Neural crest cell (in vitro differentiated cells): ENCODE measurements around the gene SLC6A13. TPM values are rescaled to one million over a fixed set of nuclear protein-coding genes. Genes with fewer than 3 reads are reported as not detected.

ENCODE experiments used
- DNase-seq: peaks from one replicate; pipeline ENCODE4 v3.0.0; 2021; ENCODE audit warnings: low read depth, mixed read lengths, low spot score
- H3K27ac Mint-ChIP-seq: one replicate; pipeline ENCODE4 v1.8.0; 2021; ENCODE audit warnings: mild to moderate bottlenecking, mixed read lengths; ENCODE audit not compliant: unreplicated experiment
- H3K27me3 Mint-ChIP-seq: 2 replicates; pipeline ENCODE4 v1.8.0; 2021; ENCODE audit warnings: low read depth, mild to moderate bottlenecking, mixed read lengths
- H3K36me3 Mint-ChIP-seq: 2 replicates; pipeline ENCODE4 v1.8.0; 2021; ENCODE audit warnings: low read depth, mild to moderate bottlenecking, mixed read lengths
- H3K4me1 Mint-ChIP-seq: 2 replicates; pipeline ENCODE4 v1.8.0; 2021; ENCODE audit warnings: mixed read lengths
- H3K4me3 Mint-ChIP-seq: one replicate; pipeline ENCODE4 v1.8.0; 2021; ENCODE audit warnings: mild to moderate bottlenecking, mixed read lengths
- H3K9me3 Mint-ChIP-seq: 2 replicates; pipeline ENCODE4 v1.8.0; 2021; ENCODE audit warnings: mixed read lengths
- total RNA-seq: library from RNA; stranded (reverse); gene quantifications from 2 replicates; pipeline ENCODE4 v1.2.1, GENCODE V29; 2021
- TF ChIP-seq, protein P1 (sequence below): fragments of 200-600 bp; sonication (generic); conservative IDR thresholded peaks from 2 replicates; pipeline ENCODE4 v1.5.0; 2021; ENCODE audit warnings: antibody characterized with exemption, mild to moderate bottlenecking

The SLC6A13 gene
- total RNA-seq, 1 donor from 2014 or later, result 0.30 TPM

DNA sequence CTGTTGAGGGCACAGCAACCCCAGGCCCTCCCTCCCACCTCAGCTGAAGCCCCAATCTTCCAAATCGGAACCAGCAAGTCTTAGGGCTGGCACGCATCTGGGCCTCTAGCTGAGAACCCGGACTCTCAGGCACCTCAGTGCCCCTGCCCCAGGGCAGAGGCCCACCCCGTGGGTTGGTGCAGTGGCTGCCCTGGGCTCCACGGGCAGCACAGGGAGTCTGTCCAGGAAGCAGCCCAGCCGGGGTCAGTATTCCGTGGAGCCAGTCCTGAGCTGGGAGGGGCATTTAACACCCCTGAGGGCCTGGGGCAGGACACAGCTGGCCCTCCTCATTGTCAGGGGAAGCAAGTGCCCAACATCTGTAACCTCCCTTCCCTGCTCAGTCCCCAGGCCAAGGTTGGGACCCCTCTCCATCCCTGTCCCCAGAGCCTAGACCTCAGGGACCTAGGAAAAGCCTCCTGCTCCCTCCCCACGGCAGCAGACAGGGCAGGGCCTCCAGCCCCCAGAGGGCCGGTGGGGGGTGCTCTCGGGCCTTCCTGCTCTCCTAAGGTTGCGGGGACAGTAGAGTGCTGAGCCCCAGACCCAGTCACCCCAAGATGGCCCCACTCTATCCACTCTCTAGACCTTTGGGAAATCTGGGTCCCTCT, 85.2 kb downstream of the SLC6A13 start:
- Mint-ChIP-seq H3K4me1 (peaks cover 18% of the 10 kb centered on the region), H3K4me3 (no peak overlapping the region), H3K27ac (no peak overlapping the region), H3K27me3 (no peaks in the 10 kb centered on the region), H3K36me3 (no peaks in the 10 kb centered on the region), H3K9me3 (no peaks in the 10 kb centered on the region)
- TF ChIP-seq, protein P1, sequence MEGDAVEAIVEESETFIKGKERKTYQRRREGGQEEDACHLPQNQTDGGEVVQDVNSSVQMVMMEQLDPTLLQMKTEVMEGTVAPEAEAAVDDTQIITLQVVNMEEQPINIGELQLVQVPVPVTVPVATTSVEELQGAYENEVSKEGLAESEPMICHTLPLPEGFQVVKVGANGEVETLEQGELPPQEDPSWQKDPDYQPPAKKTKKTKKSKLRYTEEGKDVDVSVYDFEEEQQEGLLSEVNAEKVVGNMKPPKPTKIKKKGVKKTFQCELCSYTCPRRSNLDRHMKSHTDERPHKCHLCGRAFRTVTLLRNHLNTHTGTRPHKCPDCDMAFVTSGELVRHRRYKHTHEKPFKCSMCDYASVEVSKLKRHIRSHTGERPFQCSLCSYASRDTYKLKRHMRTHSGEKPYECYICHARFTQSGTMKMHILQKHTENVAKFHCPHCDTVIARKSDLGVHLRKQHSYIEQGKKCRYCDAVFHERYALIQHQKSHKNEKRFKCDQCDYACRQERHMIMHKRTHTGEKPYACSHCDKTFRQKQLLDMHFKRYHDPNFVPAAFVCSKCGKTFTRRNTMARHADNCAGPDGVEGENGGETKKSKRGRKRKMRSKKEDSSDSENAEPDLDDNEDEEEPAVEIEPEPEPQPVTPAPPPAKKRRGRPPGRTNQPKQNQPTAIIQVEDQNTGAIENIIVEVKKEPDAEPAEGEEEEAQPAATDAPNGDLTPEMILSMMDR, result no peak
- no peak for DNase-seq

DNA sequence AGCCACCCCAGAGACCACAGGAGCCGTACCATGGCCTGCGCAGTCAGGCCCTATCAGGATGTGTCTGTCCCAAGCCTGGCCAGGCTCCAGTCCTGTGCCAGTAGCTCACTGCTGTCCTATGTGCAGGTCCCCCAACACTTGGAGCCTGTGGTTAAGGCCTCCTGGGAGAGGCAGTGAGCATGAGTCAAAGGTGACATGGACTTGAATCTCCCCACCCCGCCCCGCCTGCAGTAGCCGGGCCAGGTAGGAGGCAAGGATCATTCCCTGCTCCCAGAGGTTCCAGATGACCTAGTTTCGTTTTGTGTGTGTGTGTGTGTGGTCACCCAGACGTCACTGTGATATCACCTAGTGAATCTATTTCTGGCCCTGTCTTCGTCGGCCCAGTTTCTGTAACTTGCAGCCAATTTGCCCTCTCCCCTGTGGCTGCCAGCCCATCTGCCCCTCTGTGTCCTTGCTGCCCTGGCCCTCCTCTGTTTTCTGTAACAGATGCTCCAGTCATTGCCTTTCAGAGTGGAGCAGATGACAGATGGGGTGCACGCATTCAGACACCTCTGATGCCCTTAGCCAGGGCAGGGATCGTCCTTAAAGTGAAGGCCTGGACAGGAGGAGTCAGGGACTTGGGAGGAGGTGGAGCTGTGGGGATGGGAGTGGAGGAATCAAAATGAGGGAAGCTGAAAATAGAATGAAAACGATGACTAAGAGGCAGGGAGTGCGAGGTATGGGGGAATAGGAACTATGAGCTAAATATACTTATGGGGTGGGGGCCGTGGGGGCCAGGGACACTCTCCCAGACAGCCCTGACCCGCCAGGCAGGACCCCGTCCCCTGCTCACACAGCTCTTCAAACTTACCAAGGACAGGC, 86.1 kb downstream of the SLC6A13 start:
- H3K27me3 Mint-ChIP-seq, result no peaks in the 10 kb centered on the region
- no peaks in the 10 kb centered on the region for H3K36me3 Mint-ChIP-seq
- no peak for DNase-seq
- H3K4me3 Mint-ChIP-seq, result no peak overlapping the region
- TF ChIP-seq, protein P1, result no peak
- peaks cover 18% of the 10 kb centered on the region for H3K4me1 Mint-ChIP-seq
- peak overlapping the region; percentile 50 for H3K27ac Mint-ChIP-seq
- H3K9me3 Mint-ChIP-seq, result no peaks in the 10 kb centered on the region

DNA sequence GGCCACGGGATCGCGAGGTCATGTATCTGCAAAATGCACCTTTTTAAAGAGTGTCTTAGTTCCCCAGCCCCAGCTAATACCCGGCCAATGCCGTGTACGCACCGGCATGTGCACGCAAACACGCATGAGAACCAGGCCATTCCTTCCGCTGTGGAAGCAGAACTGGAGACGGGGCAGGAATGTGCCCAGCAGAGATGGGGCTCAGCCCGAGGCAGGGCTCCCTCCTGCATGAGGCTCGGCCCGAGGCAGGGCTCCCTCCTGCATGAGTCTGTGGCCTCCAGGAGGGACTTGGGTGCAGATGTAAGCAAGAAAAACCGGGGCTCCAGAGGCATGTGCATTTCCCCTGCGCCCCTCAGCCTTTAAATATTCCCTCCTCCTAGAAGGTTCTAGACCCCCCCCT, 86.9 kb downstream of the SLC6A13 start:
- Mint-ChIP-seq H3K4me3 (no peak overlapping the region), H3K36me3 (no peaks in the 10 kb centered on the region), H3K4me1 (peaks cover 26% of the 10 kb centered on the region), H3K27me3 (no peaks in the 10 kb centered on the region), H3K9me3 (no peaks in the 10 kb centered on the region), H3K27ac (no peak overlapping the region)
- no peak for DNase-seq
- TF ChIP-seq, protein P1, result no peak

DNA sequence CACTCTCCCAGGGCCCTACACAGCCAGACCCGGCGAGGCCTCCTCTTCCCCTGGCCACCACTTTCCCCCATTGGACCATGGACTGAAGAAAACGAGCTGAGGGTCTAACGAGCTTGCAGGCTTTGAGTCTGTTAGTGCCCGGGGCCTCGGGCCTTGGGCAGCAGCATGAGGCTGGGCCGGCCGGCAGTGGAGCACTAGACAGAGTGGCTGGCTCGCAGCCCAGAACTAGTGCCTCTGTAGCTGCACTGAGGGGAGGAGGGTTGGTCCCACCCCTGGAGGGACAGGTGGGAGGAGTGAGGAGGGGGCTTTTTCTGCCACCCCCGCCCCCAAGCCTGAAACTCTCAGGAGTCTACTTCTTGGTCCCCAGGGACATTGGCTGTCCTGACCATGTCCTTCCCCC, 87.4 kb downstream of the SLC6A13 start:
- Mint-ChIP-seq H3K4me3 (no peak overlapping the region), H3K36me3 (no peaks in the 10 kb centered on the region), H3K9me3 (no peaks in the 10 kb centered on the region), H3K4me1 (peaks cover 26% of the 10 kb centered on the region), H3K27ac (peak overlapping the region; percentile 81), H3K27me3 (no peaks in the 10 kb centered on the region)
- TF ChIP-seq, protein P1, result no peak
- DNase-seq, result no peak

DNA sequence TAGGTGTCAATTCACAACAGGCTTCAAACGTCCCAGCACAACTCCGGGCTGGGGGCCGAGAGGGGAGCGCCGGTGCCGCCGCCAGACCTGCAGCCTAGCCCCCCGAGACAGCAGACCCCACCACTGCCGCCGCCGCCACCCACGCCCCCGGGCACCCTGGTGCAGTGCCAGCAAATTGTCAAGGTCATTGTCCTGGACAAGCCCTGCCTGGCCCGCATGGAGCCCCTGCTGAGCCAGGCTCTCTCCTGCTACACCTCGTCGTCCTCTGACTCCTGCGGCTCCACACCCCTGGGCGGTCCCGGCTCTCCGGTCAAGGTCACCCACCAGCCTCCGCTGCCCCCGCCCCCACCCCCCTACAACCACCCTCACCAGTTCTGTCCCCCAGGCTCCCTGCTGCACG, 88.0 kb downstream of the SLC6A13 start:
- DNase-seq, result no peak
- TF ChIP-seq, protein P1, result no peak
- Mint-ChIP-seq H3K27me3 (no peaks in the 10 kb centered on the region), H3K36me3 (no peaks in the 10 kb centered on the region), H3K4me1 (peaks cover 28% of the 10 kb centered on the region), H3K27ac (no peak overlapping the region), H3K4me3 (no peak overlapping the region), H3K9me3 (no peaks in the 10 kb centered on the region)
